GM19240 (cell line): ENCODE data around the gene ZNF581.

Experiments used
- DNase-seq: peaks from one replicate; pipeline ENCODE4 v3.0.0; 2011; ENCODE audit warnings: low spot score; ENCODE audit not compliant: insufficient read length

The ZNF581 gene

GRCh38 chr19:55679343-55680257 lies 36.2 kb downstream of the ZNF581 start:
- DNase-seq = no peak

- no peak for DNase-seq
These were observed 37.1 kb downstream of the ZNF581 start for GRCh38 chr19:55680339-55681130.

- no peak for DNase-seq
These were observed 38.0 kb downstream of the ZNF581 start for GRCh38 chr19:55681131-55682092.

GRCh38 chr19:55683449-55684261 lies 40.2 kb downstream of the ZNF581 start:
- no peak for DNase-seq

GRCh38 chr19:55684946-55685681 lies 41.7 kb downstream of the ZNF581 start:
- no peak for DNase-seq

- no peak for DNase-seq
These were observed 42.3 kb downstream of the ZNF581 start for GRCh38 chr19:55685776-55686175.

GRCh38 chr19:55686311-55687050 lies 43.0 kb downstream of the ZNF581 start:
- no peak for DNase-seq

- DNase-seq = no peak
These were observed 44.1 kb downstream of the ZNF581 start for GRCh38 chr19:55687281-55688201.

- DNase-seq = no peak
These were observed 45.2 kb downstream of the ZNF581 start for GRCh38 chr19:55688422-55689218.

- DNase-seq = no peak
These were observed 46.1 kb downstream of the ZNF581 start for GRCh38 chr19:55689411-55690108.

GRCh38 chr19:55690109-55690768 lies 46.8 kb downstream of the ZNF581 start:
- DNase-seq = no peak

GRCh38 chr19:55690769-55691545 lies 47.5 kb downstream of the ZNF581 start:
- no peak for DNase-seq

- DNase-seq = no peak
These were observed 48.4 kb downstream of the ZNF581 start for GRCh38 chr19:55691561-55692481.

GRCh38 chr19:55692681-55693081 lies 49.2 kb downstream of the ZNF581 start:
- no peak for DNase-seq
